GM19035 (cell line): ENCODE data around the gene FCRLA.

Experiments used
- ATAC-seq: cut with Tn5 transposase; IDR thresholded peaks from one replicate; pipeline ENCODE4 v1.9.1; 2021; ENCODE audit not compliant: unreplicated experiment

The FCRLA gene

GRCh38 chr1:161730050-161730564, 23.1 kb downstream of the FCRLA start:
- ATAC-seq = no peak

- ATAC-seq = no peak
Observed at GRCh38 chr1:161731241-161731640, 24.2 kb downstream of the FCRLA start.

GRCh38 chr1:161731981-161732718, 25.1 kb downstream of the FCRLA start:
- ATAC-seq = no peak

- no peak for ATAC-seq
Observed at GRCh38 chr1:161733526-161733925, 26.5 kb downstream of the FCRLA start.

GRCh38 chr1:161735837-161736236, 28.8 kb downstream of the FCRLA start:
- ATAC-seq = no peak

- no peak for ATAC-seq
Observed at GRCh38 chr1:161736335-161736969, 29.4 kb downstream of the FCRLA start.

GRCh38 chr1:161737625-161738024, 30.6 kb downstream of the FCRLA start:
- ATAC-seq = no peak

GRCh38 chr1:161738627-161739287, 31.7 kb downstream of the FCRLA start:
- peak; percentile 76 for ATAC-seq

- no peak for ATAC-seq
Observed at GRCh38 chr1:161739865-161740566, 33.0 kb downstream of the FCRLA start.

- ATAC-seq = no peak
Observed at GRCh38 chr1:161740921-161741320, 33.9 kb downstream of the FCRLA start.

GRCh38 chr1:161743231-161743630, 36.2 kb downstream of the FCRLA start:
- no peak for ATAC-seq

- no peak for ATAC-seq
Observed at GRCh38 chr1:161747801-161748200, 40.8 kb downstream of the FCRLA start.

GRCh38 chr1:161749509-161750407, 42.7 kb downstream of the FCRLA start, which contains the start of gene DUSP12:
DUSP12 (plus strand) TSS chr1:161749786; CDS start chr1:161749802, 16 bp downstream.
- ATAC-seq = peak; percentile 97

- ATAC-seq = no peak
Observed at GRCh38 chr1:161763522-161764098, 56.6 kb downstream of the FCRLA start.
